ENCODE data around the gene SULF2.

Gene SULF2

GRCh38 chr20:47663354-47664067 lies 121.8 kb downstream of the SULF2 start:
- DNase-seq (ENCODE audit: extremely low spot score, insufficient read length, low read depth): peak; percentile 51
- FAIRE-seq: peak; percentile 60

- DNase-seq (ENCODE audit: extremely low spot score, insufficient read length, low read depth) (no peak), FAIRE-seq (no peak)
Measured at GRCh38 chr20:47662483-47663353, 122.6 kb downstream of the SULF2 start.

GRCh38 chr20:47661714-47662113 lies 123.6 kb downstream of the SULF2 start:
- no peak for DNase-seq (ENCODE audit: extremely low spot score, insufficient read length, low read depth)
- FAIRE-seq: no peak

- FAIRE-seq: no peak
- no peak for DNase-seq (ENCODE audit: extremely low spot score, insufficient read length, low read depth)
Measured at GRCh38 chr20:47660983-47661700, 124.1 kb downstream of the SULF2 start.

- no peak for FAIRE-seq
- DNase-seq (ENCODE audit: extremely low spot score, insufficient read length, low read depth): no peak
Measured at GRCh38 chr20:47660602-47660905, 124.7 kb downstream of the SULF2 start.

- no peak for FAIRE-seq
Measured at GRCh38 chr20:47659904-47660601, 125.2 kb downstream of the SULF2 start.

GRCh38 chr20:47656318-47656717 lies 129.0 kb downstream of the SULF2 start:
- DNase-seq (ENCODE audit: extremely low spot score, insufficient read length, low read depth): no peak
- no peak for FAIRE-seq

More at GRCh38 chr20:47659904-47660601, 125.2 kb downstream of the SULF2 start:
- no peak for DNase-seq (ENCODE audit: extremely low spot score, insufficient read length, low read depth)

GRCh38 chr20:47655635-47656034 lies 129.6 kb downstream of the SULF2 start:
- FAIRE-seq (no peak), DNase-seq (ENCODE audit: extremely low spot score, insufficient read length, low read depth) (no peak)

GRCh38 chr20:47654370-47654769 lies 130.9 kb downstream of the SULF2 start:
- no peak for FAIRE-seq

GRCh38 chr20:47653869-47654268 lies 131.4 kb downstream of the SULF2 start:
- FAIRE-seq (no peak), DNase-seq (ENCODE audit: extremely low spot score, insufficient read length, low read depth) (no peak)

More at GRCh38 chr20:47654370-47654769, 130.9 kb downstream of the SULF2 start:
- DNase-seq (ENCODE audit: extremely low spot score, insufficient read length, low read depth): no peak

GRCh38 chr20:47652794-47653193 lies 132.5 kb downstream of the SULF2 start:
- DNase-seq (ENCODE audit: extremely low spot score, insufficient read length, low read depth): no peak
- no peak for FAIRE-seq

GRCh38 chr20:47652301-47652700 lies 133.0 kb downstream of the SULF2 start:
- DNase-seq (ENCODE audit: extremely low spot score, insufficient read length, low read depth): no peak
- no peak for FAIRE-seq

- DNase-seq (ENCODE audit: extremely low spot score, insufficient read length, low read depth) (no peak), FAIRE-seq (no peak)
Measured at GRCh38 chr20:47648943-47649342, 136.3 kb downstream of the SULF2 start.

GRCh38 chr20:47647994-47648393 lies 137.3 kb downstream of the SULF2 start:
- FAIRE-seq: no peak
- no peak for DNase-seq (ENCODE audit: extremely low spot score, insufficient read length, low read depth)

GRCh38 chr20:47645632-47646031 lies 139.6 kb downstream of the SULF2 start:
- no peak for DNase-seq (ENCODE audit: extremely low spot score, insufficient read length, low read depth)
- no peak for FAIRE-seq

- DNase-seq (ENCODE audit: extremely low spot score, insufficient read length, low read depth) (no peak), FAIRE-seq (no peak)
Measured at GRCh38 chr20:47642624-47643023, 142.7 kb downstream of the SULF2 start.

- no peak for FAIRE-seq
- no peak for DNase-seq (ENCODE audit: extremely low spot score, insufficient read length, low read depth)
Measured at GRCh38 chr20:47642118-47642517, 143.2 kb downstream of the SULF2 start.

GRCh38 chr20:47638851-47639250 lies 146.4 kb downstream of the SULF2 start:
- DNase-seq (ENCODE audit: extremely low spot score, insufficient read length, low read depth) (no peak), FAIRE-seq (no peak)

- FAIRE-seq (no peak), DNase-seq (ENCODE audit: extremely low spot score, insufficient read length, low read depth) (no peak)
Measured at GRCh38 chr20:47635256-47635655, 150.0 kb downstream of the SULF2 start.

GRCh38 chr20:47631078-47631477 lies 154.2 kb downstream of the SULF2 start:
- DNase-seq (ENCODE audit: extremely low spot score, insufficient read length, low read depth) (no peak), FAIRE-seq (no peak)

Data from GM18507 (cell line).